HFF-Myc (cell line): Measurements from ENCODE around the gene SLC47A1.
A peak's percentile ranks its signal among the peaks of the same experiment; 100 is the strongest.
"Not testable (repeated sequence)": the region's sequence is repeated elsewhere in the genome, so short reads cannot be mapped to it uniquely, and the experiment has no call there.

Experiments
- DNase-seq: peaks from one replicate; pipeline ENCODE4 v3.0.0-alpha.2; 2011; ENCODE audit warnings: low read depth; ENCODE audit errors: extremely low read depth
- H3K4me3 ChIP-seq: replicated peaks from 2 replicates; pipeline ENCODE4 v1.5.1; 2011; ENCODE audit warnings: low read depth, mild to moderate bottlenecking, control low read depth, low read length
- TF ChIP-seq, protein P1 (sequence below): IDR thresholded peaks from 2 replicates; pipeline ENCODE4 v1.5.1; 2012; ENCODE audit warnings: mild to moderate bottlenecking, low read depth, low read length, control low read depth; ENCODE audit errors: missing control alignments

SLC47A1 gene

DNA sequence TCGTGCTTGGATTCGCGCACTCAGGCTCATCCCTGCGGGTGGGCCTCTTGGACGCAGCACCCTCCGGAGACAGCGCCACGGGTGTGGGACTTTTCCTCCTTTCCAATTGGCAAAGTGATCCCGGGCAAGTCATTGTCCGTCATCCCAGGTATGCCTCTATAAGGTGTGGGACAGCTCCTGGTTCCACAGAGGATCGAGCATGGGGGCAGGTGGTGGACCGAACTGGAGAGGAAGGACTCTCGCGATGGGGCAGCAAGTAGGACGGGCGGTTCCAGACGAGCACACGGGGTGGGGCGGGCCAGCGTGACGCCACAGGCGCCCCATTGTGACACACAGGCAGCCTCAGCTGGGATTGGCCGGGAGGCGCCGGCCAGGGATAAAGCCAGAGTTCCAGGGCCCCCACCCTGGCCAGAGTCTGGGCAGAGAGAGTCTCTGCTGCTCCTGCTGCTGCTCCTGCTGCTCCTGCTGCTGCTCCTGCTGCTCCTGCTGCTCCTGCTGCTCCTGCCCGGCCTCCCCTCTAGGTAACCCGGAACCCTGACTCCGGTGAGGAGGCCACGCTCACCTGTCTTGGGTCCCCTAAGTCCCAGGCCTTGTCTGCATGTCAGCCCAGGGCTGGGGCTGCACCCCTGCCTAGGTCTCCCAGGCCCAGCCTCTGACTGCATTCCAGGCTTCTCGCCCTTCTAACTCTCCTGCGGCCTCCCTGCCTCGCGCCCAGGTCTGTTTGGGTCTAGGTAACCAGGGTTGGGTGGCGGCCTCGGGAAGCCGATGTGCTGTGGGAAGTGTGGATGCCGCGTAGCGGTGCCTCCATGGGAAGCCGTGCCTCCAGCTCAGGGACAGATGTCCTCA is 38.5 kb upstream of the SLC47A1 start:
- no peak for DNase-seq
- H3K4me3 ChIP-seq: no peak overlapping the region
- TF ChIP-seq, protein P1, sequence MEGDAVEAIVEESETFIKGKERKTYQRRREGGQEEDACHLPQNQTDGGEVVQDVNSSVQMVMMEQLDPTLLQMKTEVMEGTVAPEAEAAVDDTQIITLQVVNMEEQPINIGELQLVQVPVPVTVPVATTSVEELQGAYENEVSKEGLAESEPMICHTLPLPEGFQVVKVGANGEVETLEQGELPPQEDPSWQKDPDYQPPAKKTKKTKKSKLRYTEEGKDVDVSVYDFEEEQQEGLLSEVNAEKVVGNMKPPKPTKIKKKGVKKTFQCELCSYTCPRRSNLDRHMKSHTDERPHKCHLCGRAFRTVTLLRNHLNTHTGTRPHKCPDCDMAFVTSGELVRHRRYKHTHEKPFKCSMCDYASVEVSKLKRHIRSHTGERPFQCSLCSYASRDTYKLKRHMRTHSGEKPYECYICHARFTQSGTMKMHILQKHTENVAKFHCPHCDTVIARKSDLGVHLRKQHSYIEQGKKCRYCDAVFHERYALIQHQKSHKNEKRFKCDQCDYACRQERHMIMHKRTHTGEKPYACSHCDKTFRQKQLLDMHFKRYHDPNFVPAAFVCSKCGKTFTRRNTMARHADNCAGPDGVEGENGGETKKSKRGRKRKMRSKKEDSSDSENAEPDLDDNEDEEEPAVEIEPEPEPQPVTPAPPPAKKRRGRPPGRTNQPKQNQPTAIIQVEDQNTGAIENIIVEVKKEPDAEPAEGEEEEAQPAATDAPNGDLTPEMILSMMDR: no peak

DNA sequence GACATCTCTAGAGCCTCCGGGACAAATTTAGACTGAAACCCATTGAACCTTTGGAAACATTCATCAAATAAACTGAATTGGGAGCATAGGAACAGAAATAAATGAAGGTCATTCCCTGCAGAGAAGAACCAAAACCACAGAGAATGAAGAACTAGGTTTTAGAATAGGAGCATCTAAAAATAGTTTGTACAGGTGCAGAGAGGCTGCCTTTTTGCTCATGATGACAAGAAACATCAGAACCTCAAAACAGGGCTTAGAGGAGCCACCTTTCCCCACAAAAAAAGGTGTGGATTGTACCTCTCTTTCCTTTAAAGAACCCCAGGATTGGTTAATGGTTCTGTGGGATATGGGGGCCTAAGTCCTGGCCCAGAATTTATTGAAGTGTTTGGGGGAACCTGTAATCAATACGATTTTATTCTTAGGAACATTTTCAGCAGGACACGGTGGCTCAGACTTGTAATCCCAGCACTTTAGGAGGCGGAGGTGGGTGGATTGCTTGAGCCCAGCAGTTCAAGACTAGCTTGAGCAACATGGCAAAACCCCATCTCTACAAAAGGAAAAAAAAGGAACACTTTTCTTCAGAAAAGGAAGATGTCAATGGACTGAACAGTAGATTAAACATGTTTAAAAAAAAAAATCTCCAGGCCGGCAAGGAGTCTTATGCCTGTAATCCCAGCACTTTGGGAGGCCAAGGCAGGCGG is 37.7 kb upstream of the SLC47A1 start:
- H3K4me3 ChIP-seq: no peak overlapping the region
- no peak for DNase-seq
- TF ChIP-seq, protein P1: no peak

DNA sequence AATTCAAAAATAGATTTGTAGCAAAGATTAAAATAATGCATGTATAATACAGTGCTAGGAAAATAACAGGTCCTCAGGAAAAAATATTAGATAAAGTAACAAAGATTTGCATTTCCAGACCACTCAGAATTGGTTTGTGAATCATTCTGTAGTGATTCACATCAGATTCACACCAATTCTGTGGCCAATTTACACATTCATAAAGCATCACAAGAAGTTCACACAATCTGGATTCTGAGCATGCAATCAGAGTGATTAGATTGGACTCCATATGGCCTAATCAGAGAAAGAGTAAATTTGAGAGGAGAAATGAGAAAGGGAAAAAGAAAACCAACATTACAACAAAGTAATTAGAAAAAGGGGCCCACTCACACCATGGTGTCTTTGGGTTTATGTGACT is 36.0 kb upstream of the SLC47A1 start:
- DNase-seq: no peak

DNA sequence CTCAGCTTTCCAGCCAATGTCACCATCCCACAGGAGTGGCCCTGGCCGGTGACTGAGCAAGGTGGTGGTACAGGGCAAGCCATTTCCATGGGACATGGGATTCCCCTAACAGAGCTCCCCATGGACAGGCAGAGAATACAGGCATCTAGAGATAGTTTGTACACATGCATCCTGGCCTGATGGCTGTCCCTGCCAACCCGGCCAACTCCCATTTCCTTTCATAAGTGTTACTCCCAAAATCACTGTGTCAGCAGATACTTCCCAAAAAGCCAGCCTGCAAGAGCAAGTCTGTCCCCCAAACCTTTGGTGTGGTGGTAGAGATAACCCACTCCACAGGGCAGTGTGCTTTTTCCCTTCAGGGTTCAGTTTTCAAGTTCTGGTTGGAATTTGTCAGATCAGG is 32.4 kb upstream of the SLC47A1 start:
- no peak overlapping the region for H3K4me3 ChIP-seq
- TF ChIP-seq, protein P1: no peak
- no peak for DNase-seq

More for the DNA sequence above, 36.0 kb upstream of the SLC47A1 start:
- TF ChIP-seq, protein P1: no peak
- no peak overlapping the region for H3K4me3 ChIP-seq

DNA sequence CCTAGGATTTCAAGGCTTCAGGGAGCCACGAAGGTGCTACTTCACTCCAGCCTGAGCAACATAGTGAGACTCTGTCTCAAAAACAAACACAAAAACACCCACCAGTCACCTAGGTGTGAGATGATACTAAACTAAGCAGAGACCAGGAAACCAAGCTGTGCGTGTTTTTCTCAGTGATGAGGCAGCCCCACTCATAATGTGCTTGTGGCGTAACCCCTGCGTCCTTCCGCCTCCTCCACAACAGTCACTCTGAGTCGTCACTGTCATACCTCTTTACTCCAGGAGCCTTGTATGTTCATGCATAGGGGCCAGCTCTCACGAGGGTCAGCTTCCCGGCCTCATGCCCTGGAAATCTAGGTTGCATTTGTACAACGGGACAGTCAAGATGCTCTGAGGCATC is 31.1 kb upstream of the SLC47A1 start:
- DNase-seq: no peak
- TF ChIP-seq, protein P1: no peak
- no peak overlapping the region for H3K4me3 ChIP-seq

DNA sequence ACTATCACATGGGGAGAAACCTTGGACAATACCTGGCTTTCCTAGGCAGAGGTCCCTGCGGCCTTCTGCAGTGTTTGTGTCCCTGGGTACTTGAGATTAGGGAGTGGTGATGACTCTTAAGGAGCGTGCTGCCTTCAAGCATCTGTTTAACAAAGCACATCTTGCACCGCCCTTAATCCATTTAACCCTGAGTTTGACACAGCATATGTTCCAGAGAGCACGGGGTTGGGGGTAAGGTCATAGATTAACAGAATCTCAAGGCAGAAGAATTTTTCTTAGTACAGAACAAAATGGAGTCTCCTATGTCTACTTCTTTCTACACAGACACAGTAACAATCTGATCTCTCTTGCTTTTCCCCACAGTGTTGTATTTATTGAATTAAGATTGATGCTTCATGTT is 28.1 kb upstream of the SLC47A1 start:
- not testable (repeated sequence) for H3K4me3 ChIP-seq, DNase-seq

DNA sequence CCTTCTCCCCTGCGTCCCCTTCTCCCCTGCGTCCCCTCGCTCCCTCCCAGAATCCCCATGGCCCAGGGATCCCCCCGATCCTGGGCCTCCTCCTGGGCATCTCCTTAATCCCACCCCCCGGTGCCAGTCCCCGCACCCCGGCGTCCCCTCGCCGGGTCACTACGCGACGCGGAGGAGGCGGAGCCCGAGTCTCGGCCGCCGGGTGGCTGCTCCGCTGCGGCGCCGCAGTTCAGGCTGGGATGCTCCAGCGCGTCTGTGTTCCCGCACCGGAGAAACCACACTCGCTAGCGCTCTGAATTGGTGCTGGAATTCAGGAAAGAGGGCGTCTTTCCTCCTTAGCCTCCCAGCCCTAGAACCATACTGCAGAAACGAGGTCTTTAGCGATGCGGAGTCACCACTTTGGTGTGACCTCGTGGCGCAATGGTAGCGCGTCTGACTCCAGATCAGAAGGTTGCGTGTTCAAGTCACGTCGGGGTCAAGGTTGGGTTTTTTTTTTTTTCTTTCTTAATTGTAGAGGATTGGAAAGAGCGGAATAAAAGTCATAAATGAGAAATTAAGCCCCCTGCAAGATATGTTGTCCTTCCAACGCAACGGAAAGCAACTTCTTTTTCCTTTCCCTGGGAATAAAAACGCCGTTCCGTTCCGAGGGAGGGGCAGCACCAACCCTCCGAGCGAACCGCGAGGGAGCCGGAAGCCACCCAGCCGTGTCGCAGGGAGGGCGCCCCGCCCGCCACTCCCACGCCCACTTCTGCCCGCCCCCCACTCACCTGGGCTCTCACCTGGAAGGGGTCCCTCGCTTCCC is 25.7 kb upstream of the SLC47A1 start:
- TF ChIP-seq, protein P1: no peak

More for the DNA sequence above, 25.7 kb upstream of the SLC47A1 start:
- peak; percentile 89 for DNase-seq
- H3K4me3 ChIP-seq: peak overlapping the region; percentile 63
